Measurements from ENCODE around the gene SIX6.

The SIX6 gene

DNA sequence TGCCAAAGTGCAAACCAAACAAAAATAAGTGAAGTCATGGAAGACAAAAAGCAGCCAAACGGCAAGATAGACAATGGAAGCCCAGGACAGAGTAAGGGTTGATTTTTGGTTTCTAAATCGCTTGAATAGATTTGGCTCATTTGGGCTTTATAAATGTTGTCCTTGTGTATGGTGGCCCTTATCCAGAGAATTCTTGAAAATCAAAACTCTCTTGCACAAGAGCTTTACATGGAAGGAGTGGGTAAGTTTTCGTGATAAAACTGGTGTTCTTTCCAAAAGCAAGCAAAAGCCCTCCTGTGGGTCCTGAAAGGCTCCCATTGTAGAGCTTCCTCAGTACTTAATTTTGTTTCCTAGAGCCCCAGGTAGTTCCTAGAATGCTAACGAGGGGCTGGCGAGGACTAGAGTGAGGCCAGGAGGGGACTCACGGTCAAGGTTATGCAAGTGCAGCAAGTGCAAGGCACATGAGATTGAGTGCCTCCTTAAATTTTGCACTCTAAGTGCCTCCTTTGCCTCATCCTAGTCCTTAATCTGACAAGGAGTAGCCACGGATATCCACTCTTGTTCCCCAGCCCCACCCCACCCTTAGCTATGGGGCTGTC, 4.1 kb downstream of the SIX6 start:
- no peaks in the 10 kb centered on the region for H3K9me3 ChIP-seq (ENCODE audit: control insufficient read depth, low read length)
- peaks cover 79% of the 10 kb centered on the region for H3K27me3 ChIP-seq (replicated peaks; ENCODE audit: control insufficient read depth, insufficient read depth, low read length, poor library complexity, severe bottlenecking)
- H3K4me1 ChIP-seq (ENCODE audit: control insufficient read depth, insufficient read depth, low read length, poor library complexity, severe bottlenecking) = peaks cover 22% of the 10 kb centered on the region
- DNase-seq = no peak
- no peaks in the 10 kb centered on the region for H3K36me3 ChIP-seq (ENCODE audit: control insufficient read depth, insufficient read depth, low read length)
- no peak overlapping the region for H3K4me3 ChIP-seq (ENCODE audit: insufficient read depth, low read depth, low read length, poor library complexity, severe bottlenecking)
- H3K27ac ChIP-seq (ENCODE audit: insufficient read depth, low read length, poor library complexity, severe bottlenecking) = no peak overlapping the region

DNA sequence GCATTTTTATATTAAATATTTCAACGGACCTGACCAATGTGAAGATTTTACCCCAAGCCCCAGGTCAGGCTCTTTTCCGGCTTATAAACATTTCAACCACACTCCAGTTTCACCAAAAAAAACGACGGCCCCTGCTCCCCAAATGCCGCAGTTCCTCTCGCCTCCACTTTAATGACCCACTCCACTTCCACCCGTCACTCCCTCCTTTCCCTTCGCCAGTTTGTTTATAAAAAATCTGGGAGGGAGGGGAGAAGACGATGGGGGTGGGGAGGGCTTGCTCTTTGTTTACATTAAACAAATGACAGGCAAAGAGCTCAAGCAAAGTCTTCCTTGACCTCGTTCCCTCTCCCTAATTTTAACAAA, 5.4 kb downstream of the SIX6 start:
- no peak for DNase-seq
- H3K4me3 ChIP-seq (ENCODE audit: insufficient read depth, low read depth, low read length, poor library complexity, severe bottlenecking) = no peak overlapping the region
- peaks cover 22% of the 10 kb centered on the region for H3K4me1 ChIP-seq (ENCODE audit: control insufficient read depth, insufficient read depth, low read length, poor library complexity, severe bottlenecking)
- no peaks in the 10 kb centered on the region for H3K9me3 ChIP-seq (ENCODE audit: control insufficient read depth, low read length)
- peaks cover 67% of the 10 kb centered on the region for H3K27me3 ChIP-seq (replicated peaks; ENCODE audit: control insufficient read depth, insufficient read depth, low read length, poor library complexity, severe bottlenecking)
- H3K36me3 ChIP-seq (ENCODE audit: control insufficient read depth, insufficient read depth, low read length) = no peaks in the 10 kb centered on the region
- H3K27ac ChIP-seq (ENCODE audit: insufficient read depth, low read length, poor library complexity, severe bottlenecking) = no peak overlapping the region

DNA sequence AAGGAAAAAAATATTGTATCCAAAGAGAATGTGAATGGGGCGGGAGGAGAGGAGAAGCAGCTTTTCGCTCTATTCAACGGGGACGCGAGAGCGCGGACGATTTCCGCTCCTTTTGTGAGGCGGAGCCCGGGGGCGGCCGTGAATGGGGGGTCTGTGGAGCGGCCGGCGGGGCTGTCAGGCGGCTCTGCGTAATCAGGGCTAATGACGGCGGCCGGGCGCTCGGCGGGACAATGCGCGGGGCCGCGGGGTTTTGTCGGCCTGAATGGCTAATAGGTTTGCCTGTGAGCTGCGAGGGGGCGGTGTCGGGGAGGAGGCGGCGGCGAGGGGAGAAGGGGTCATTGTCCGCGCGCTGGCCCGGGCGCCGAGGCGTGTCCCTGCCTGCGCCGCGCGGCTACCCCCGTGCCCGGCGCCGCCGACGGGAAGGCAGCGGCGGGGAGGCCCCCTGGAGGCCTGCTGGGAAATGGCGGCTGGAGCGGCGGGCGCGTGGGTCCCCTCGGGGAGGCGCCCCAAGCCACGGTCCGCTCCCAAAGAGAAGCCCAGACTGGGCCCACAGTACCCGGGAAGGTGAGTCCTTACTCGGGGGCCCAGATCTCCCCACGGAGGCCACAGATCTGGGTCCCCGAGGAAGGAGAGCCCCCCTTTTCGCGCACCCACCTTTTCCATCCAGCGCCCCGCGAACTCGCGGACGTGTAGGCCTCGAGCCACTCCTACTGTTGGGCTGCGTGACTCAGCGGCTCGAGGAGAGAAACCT, 6.0 kb downstream of the SIX6 start:
- no peaks in the 10 kb centered on the region for H3K36me3 ChIP-seq (ENCODE audit: control insufficient read depth, insufficient read depth, low read length)
- DNase-seq = no peak
- no peak overlapping the region for H3K27ac ChIP-seq (ENCODE audit: insufficient read depth, low read length, poor library complexity, severe bottlenecking)
- H3K9me3 ChIP-seq (ENCODE audit: control insufficient read depth, low read length) = no peaks in the 10 kb centered on the region
- no peak overlapping the region for H3K4me3 ChIP-seq (ENCODE audit: insufficient read depth, low read depth, low read length, poor library complexity, severe bottlenecking)
- peaks cover 62% of the 10 kb centered on the region for H3K27me3 ChIP-seq (replicated peaks; ENCODE audit: control insufficient read depth, insufficient read depth, low read length, poor library complexity, severe bottlenecking)
- H3K4me1 ChIP-seq (ENCODE audit: control insufficient read depth, insufficient read depth, low read length, poor library complexity, severe bottlenecking) = peaks cover 22% of the 10 kb centered on the region

DNA sequence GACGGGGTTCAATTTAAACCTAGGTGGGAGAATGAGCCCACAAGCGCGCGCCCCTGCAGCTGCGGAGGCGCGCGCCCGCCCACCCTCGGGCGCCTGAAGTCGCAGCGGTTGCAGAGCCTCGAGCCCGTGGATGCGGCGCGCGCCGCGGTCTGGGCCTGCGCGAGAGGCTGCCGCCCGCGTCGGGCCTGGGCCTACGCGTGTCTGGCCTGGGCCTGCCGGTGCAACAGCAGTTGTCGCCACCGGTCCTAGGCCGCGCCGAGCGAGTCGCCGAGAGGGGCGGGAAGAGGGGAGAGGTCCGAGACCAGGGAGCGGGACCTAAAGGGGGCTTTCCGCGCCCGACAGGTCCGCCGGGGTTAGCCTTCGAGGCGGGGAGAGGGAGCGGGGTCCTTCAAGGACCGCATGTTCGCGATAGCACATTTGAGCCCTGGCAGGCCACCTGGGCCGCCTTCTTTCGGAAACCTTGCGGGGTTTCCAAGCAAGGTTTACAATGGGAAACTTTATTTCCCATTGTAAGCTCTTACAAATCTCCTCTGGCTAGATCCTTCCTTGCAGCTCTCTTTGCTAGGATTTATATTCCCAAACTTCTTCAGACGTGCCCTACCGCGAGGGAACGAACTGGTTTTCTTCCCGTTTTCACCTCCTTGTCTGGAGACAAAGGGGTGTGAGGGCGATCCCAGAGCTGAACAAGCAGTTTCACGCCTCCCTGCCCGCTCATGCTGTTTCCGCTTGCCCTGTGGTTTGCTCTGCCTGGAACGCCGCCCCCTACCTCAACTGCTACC, 6.8 kb downstream of the SIX6 start:
- Histone ChIP-seq H3K27ac (ENCODE audit: insufficient read depth, low read length, poor library complexity, severe bottlenecking) (no peak overlapping the region), H3K4me1 (ENCODE audit: control insufficient read depth, insufficient read depth, low read length, poor library complexity, severe bottlenecking) (peaks cover 16% of the 10 kb centered on the region), H3K27me3 (replicated peaks; ENCODE audit: control insufficient read depth, insufficient read depth, low read length, poor library complexity, severe bottlenecking) (peaks cover 54% of the 10 kb centered on the region), H3K4me3 (ENCODE audit: insufficient read depth, low read depth, low read length, poor library complexity, severe bottlenecking) (no peak overlapping the region), H3K9me3 (ENCODE audit: control insufficient read depth, low read length) (no peaks in the 10 kb centered on the region), H3K36me3 (ENCODE audit: control insufficient read depth, insufficient read depth, low read length) (no peaks in the 10 kb centered on the region)
- DNase-seq = no peak

DNA sequence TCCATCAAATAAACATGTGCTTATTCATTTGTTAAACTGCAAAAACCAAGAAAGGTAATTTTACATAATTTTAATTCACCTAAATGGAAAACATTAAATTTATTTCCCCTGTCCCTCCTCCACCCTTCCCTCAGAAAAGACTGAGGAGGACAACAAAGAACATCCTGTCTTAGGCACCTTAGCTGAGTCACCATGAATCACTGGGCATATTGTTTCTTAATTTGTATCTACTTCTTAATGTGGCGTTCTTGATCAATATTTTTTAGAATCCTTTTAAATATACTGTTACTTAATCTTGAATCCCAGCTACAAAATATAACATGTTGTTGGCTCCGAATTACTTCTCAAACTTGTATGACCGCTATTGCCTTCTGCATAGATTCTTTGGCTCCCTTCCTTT, 23.5 kb downstream of the SIX6 start:
- no peaks in the 10 kb centered on the region for H3K9me3 ChIP-seq (ENCODE audit: control insufficient read depth, low read length)
- H3K4me1 ChIP-seq (ENCODE audit: control insufficient read depth, insufficient read depth, low read length, poor library complexity, severe bottlenecking) = no peaks in the 10 kb centered on the region
- no peak for DNase-seq
- no peak overlapping the region for H3K27ac ChIP-seq (ENCODE audit: insufficient read depth, low read length, poor library complexity, severe bottlenecking)
- H3K36me3 ChIP-seq (ENCODE audit: control insufficient read depth, insufficient read depth, low read length) = no peaks in the 10 kb centered on the region
- H3K27me3 ChIP-seq (replicated peaks; ENCODE audit: control insufficient read depth, insufficient read depth, low read length, poor library complexity, severe bottlenecking) = peaks cover 3% of the 10 kb centered on the region
- H3K4me3 ChIP-seq (ENCODE audit: insufficient read depth, low read depth, low read length, poor library complexity, severe bottlenecking) = no peak overlapping the region

DNA sequence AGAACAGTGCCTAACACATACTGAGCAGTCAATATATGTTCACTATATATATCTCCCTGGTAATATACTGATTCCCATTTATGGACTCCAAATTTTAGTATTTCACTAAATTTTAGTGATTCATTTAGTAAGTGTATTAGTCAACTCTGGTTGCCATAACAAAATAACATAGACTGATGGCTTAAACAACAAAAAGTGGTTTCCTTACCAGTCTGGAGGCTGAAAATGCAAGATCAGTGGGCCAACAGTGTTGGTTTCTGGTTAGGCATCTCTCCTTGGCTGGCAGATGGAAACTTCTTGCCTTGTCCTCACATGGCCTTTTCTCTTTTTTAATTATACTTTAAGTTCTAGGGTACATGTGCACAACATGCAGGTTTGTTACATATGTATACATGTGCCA, 28.7 kb downstream of the SIX6 start:
- H3K27me3 ChIP-seq (replicated peaks; ENCODE audit: control insufficient read depth, insufficient read depth, low read length, poor library complexity, severe bottlenecking) = no peaks in the 10 kb centered on the region
- no peaks in the 10 kb centered on the region for H3K4me1 ChIP-seq (ENCODE audit: control insufficient read depth, insufficient read depth, low read length, poor library complexity, severe bottlenecking)
- no peak overlapping the region for H3K4me3 ChIP-seq (ENCODE audit: insufficient read depth, low read depth, low read length, poor library complexity, severe bottlenecking)
- no peak for DNase-seq
- H3K36me3 ChIP-seq (ENCODE audit: control insufficient read depth, insufficient read depth, low read length) = no peaks in the 10 kb centered on the region
- no peak overlapping the region for H3K27ac ChIP-seq (ENCODE audit: insufficient read depth, low read length, poor library complexity, severe bottlenecking)
- no peaks in the 10 kb centered on the region for H3K9me3 ChIP-seq (ENCODE audit: control insufficient read depth, low read length)

DNA sequence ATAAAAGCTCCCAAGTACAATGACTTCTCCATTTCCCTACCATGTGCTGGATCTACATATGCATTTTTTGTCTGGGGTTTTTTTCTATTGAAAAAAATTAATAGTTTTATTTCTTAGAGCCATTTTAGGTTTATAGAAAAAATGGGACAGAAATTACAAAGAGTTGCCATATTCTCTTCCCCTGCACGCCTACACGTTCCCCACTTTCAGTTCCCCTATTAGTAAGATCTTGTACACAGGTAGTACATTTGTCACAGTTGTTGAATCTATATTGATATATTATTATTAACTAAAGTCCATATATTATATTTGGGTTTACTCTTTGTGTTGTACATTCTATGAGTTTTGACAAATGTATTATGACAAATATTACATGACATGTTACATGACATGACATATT, 35.7 kb downstream of the SIX6 start:
- H3K4me3 ChIP-seq (ENCODE audit: insufficient read depth, low read depth, low read length, poor library complexity, severe bottlenecking) = no peak overlapping the region

DNA sequence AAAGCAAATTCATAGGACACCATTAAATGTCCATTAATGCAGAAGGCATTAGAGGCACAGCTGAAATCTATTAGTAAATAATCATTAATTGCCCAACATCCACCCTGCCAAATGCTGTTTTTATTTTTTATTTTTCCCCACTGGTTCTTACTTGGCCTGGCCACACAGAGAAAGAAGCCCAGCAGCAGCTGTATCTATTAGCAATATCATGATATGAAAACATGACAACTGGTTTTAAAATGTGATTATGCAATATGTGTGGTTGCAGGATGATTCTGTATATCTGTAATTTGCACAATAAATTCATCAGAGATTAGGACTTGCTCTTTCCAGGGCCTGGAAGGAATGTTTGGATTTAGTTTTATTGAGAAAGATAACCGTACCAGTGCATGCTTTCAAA, 44.9 kb downstream of the SIX6 start:
- no peak for DNase-seq
- Histone ChIP-seq H3K4me1 (ENCODE audit: control insufficient read depth, insufficient read depth, low read length, poor library complexity, severe bottlenecking) (no peaks in the 10 kb centered on the region), H3K4me3 (ENCODE audit: insufficient read depth, low read depth, low read length, poor library complexity, severe bottlenecking) (no peak overlapping the region), H3K9me3 (ENCODE audit: control insufficient read depth, low read length) (no peaks in the 10 kb centered on the region), H3K27ac (ENCODE audit: insufficient read depth, low read length, poor library complexity, severe bottlenecking) (no peak overlapping the region), H3K36me3 (ENCODE audit: control insufficient read depth, insufficient read depth, low read length) (no peaks in the 10 kb centered on the region), H3K27me3 (replicated peaks; ENCODE audit: control insufficient read depth, insufficient read depth, low read length, poor library complexity, severe bottlenecking) (no peaks in the 10 kb centered on the region)

More for the DNA sequence above, 35.7 kb downstream of the SIX6 start:
- no peaks in the 10 kb centered on the region for H3K4me1 ChIP-seq (ENCODE audit: control insufficient read depth, insufficient read depth, low read length, poor library complexity, severe bottlenecking)
- DNase-seq = no peak
- H3K36me3 ChIP-seq (ENCODE audit: control insufficient read depth, insufficient read depth, low read length) = no peaks in the 10 kb centered on the region
- H3K27ac ChIP-seq (ENCODE audit: insufficient read depth, low read length, poor library complexity, severe bottlenecking) = no peak overlapping the region
- H3K27me3 ChIP-seq (replicated peaks; ENCODE audit: control insufficient read depth, insufficient read depth, low read length, poor library complexity, severe bottlenecking) = no peaks in the 10 kb centered on the region
- no peaks in the 10 kb centered on the region for H3K9me3 ChIP-seq (ENCODE audit: control insufficient read depth, low read length)

DNA sequence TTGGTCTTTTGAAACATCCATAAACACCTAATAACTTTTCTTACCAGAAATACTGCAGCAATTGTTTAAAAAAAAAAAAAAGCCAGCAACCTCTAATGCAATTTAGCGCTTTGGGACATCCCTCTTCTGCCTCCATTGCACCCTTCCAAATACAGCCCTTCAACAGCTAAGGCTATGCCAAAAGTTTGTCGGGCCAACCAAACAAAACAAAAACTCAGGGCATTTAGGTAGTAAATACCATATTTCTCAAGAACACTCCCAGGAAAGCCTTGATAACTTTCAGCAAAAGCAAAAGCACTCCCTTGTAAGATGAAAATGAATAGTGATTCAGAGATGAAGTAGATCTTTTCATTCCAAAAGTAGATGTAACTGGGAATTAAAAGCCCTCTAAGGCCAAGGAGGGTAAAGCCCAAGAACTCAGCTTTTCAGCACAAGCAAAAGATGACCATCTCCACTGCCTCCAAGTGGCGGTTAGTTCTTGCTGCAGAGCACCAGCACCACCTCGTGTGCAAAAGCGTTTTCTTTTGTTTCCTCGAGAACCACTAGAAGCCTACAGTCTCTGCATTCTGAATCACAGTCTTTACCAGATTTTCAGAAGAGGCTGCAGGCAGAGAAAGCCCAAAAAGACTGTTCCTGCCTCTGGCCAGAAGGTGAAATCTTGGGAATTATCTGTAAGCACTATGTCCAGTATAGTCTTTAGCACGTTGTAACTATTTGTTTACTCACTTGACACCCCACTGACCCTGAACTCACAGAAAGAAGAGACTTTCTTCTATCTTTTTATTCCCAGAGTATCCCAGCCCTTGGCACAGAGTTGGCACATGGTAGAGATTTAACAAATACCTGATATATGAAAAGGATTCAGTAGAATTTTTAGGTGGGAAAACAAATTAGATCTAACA, 53.1 kb downstream of the SIX6 start:
- no peak for DNase-seq
- no peaks in the 10 kb centered on the region for H3K36me3 ChIP-seq (ENCODE audit: control insufficient read depth, insufficient read depth, low read length)

More for the DNA sequence above, 53.1 kb downstream of the SIX6 start:
- Histone ChIP-seq H3K9me3 (ENCODE audit: control insufficient read depth, low read length) (no peaks in the 10 kb centered on the region), H3K27me3 (replicated peaks; ENCODE audit: control insufficient read depth, insufficient read depth, low read length, poor library complexity, severe bottlenecking) (no peaks in the 10 kb centered on the region), H3K4me1 (ENCODE audit: control insufficient read depth, insufficient read depth, low read length, poor library complexity, severe bottlenecking) (no peaks in the 10 kb centered on the region), H3K4me3 (ENCODE audit: insufficient read depth, low read depth, low read length, poor library complexity, severe bottlenecking) (no peak overlapping the region), H3K27ac (ENCODE audit: insufficient read depth, low read length, poor library complexity, severe bottlenecking) (no peak overlapping the region)

Data from effector memory CD4-positive, alpha-beta T cell (primary cell).